ENCODE data around the gene KITLG. TPM values are rescaled to one million over a fixed set of nuclear protein-coding genes. Genes with fewer than 3 reads are reported as not detected.

The KITLG gene
- total RNA-seq, 1 experiment from 2014 or later: 570 TPM

- no peak for TF ChIP-seq CBX3 (IDR thresholded peaks at IDR 0.05; ENCODE audit: low read depth)
- no peak for TF ChIP-seq ZNF274 (IDR thresholded peaks at IDR 0.05; ENCODE audit: low read depth, low read length)
- no peak for TF ChIP-seq SIN3A (IDR thresholded peaks at IDR 0.05; ENCODE audit: low read depth)
- TF ChIP-seq EZH2phosphoT487 (IDR thresholded peaks at IDR 0.05; ENCODE audit: borderline replicate concordance): no peak
- TF ChIP-seq POLR2AphosphoS5 (IDR thresholded peaks at IDR 0.05; ENCODE audit: low read depth, low read length): no peak
- TF ChIP-seq JUND (IDR thresholded peaks at IDR 0.05): no peak
- Histone ChIP-seq H3K79me2 (ENCODE audit: insufficient read depth, low read length) (no peaks in the 10 kb centered on the region), H3K4me2 (ENCODE audit: low read length) (no peak overlapping the region), H3K9ac (ENCODE audit: low read length) (no peak overlapping the region), H3K9me3 (ENCODE audit: control insufficient read depth in 1 of 2, insufficient read depth in 1 of 2, low read depth in 1 of 2, low read length in 2 of 2) (no peaks in the 10 kb centered on the region), H2AFZ (ENCODE audit: low read depth, low read length, poor library complexity, severe bottlenecking) (no peak overlapping the region), H3K27ac (ENCODE audit: low read depth, low read length) (no peak overlapping the region), H3K4me1 (ENCODE audit: control insufficient read depth in 1 of 2, insufficient read depth in 2 of 2, low read length in 2 of 2) (no peaks in the 10 kb centered on the region), H3K27me3 (ENCODE audit: insufficient read depth, low read length) (no peaks in the 10 kb centered on the region), H3K36me3 (ENCODE audit: control insufficient read depth in 1 of 2, insufficient read depth in 2 of 2, low read length in 2 of 2) (no peaks in the 10 kb centered on the region), H3K4me3 (replicated peaks in 1 of 2; ENCODE audit: low read depth in 1 of 2, low read length in 2 of 2) (no peak overlapping the region), H4K20me1 (ENCODE audit: insufficient read depth) (no peaks in the 10 kb centered on the region), H3K9me2 (ENCODE audit: insufficient read depth) (no peaks in the 10 kb centered on the region)
- no peak for ATAC-seq
- intact Hi-C loops (cut with micrococcal nuclease): no loop called here
- ChIA-PET RAD21 (ENCODE audit: low non-redundant PET in 1 of 2, low total read pairs in 2 of 2, uncharacterized antibody in 2 of 2, unreplicated experiment in 2 of 2) (no interaction called here), POLR2A (interaction anchor here (1.4 to 1.5 kb wide), 2 partner anchors 14 to 15 kb away, joined by 5 to 6 read pairs; partner anchors contain the start of gene KITLG), CTCF (no interaction called here)
- no TSS peak for BruUV-seq (replicated peaks)
- no peak for DNase-seq (ENCODE audit: low read depth, low spot score)
Observed at GRCh38 chr12:88594780-88595179, 14.5 kb upstream of the KITLG start.

DNA sequence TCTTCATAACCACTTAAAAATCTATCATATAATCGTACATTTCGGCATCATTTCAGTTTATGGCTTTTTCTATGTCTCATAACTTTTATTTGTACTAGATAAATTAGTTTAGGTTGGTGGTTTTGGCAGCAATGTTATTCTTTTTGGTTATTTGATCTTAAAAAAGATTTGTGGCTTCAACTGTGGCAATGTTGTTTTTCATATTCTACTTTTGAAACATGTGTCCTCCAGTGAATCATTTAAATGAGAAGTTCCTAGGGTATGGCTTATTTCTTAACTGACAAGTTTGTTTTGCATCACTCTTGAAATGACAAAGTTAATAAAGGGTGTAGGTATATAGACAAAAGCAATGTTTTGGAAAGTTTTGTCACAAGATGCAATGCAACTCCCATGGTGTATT is 11.1 kb upstream of the KITLG start:
- ChIA-PET RAD21 (ENCODE audit: low non-redundant PET in 1 of 2, low total read pairs in 2 of 2, uncharacterized antibody in 2 of 2, unreplicated experiment in 2 of 2) (no interaction called here), POLR2A (no interaction called here)

More for the DNA sequence above, 11.1 kb upstream of the KITLG start:
- Histone ChIP-seq H4K20me1 (ENCODE audit: insufficient read depth) (no peaks in the 10 kb centered on the region), H3K4me3 (replicated peaks in 1 of 2; ENCODE audit: low read depth in 1 of 2, low read length in 2 of 2) (no peak overlapping the region), H3K79me2 (ENCODE audit: insufficient read depth, low read length) (no peaks in the 10 kb centered on the region), H3K27ac (ENCODE audit: low read depth, low read length) (no peak overlapping the region), H3K36me3 (ENCODE audit: control insufficient read depth in 1 of 2, insufficient read depth in 2 of 2, low read length in 2 of 2) (0 out of 4 replicates have a peak, but pooled peaks cover 0 to 3% of the 10 kb centered on the region in 2 experiments), H3K4me1 (ENCODE audit: control insufficient read depth in 1 of 2, insufficient read depth in 2 of 2, low read length in 2 of 2) (no peaks in the 10 kb centered on the region), H3K9me2 (ENCODE audit: insufficient read depth) (no peaks in the 10 kb centered on the region), H3K9me3 (ENCODE audit: control insufficient read depth in 1 of 2, insufficient read depth in 1 of 2, low read depth in 1 of 2, low read length in 2 of 2) (no peaks in the 10 kb centered on the region), H3K9ac (ENCODE audit: low read length) (no peak overlapping the region), H2AFZ (ENCODE audit: low read depth, low read length, poor library complexity, severe bottlenecking) (no peak overlapping the region), H3K4me2 (ENCODE audit: low read length) (no peak overlapping the region), H3K27me3 (ENCODE audit: insufficient read depth, low read length) (no peaks in the 10 kb centered on the region)
- BruUV-seq (replicated peaks): no TSS peak
- DNase-seq (ENCODE audit: low read depth, low spot score) (no peak), ATAC-seq (no peak)
- CTCF ChIA-PET: no interaction called here
- TF ChIP-seq ZFX (IDR thresholded peaks at IDR 0.05): no peak
- no peak for TF ChIP-seq SRF (IDR thresholded peaks at IDR 0.05; ENCODE audit: low read depth)
- TF ChIP-seq SP1 (IDR thresholded peaks at IDR 0.05; ENCODE audit: low read depth): no peak
- intact Hi-C loops (cut with micrococcal nuclease): no loop called here

Measured in HCT116 (cell line).